NCI-H1694 (cell line): ENCODE measurements around the gene CPNE7.
"Not testable (repeated sequence)": the region's sequence is repeated elsewhere in the genome, so short reads cannot be mapped to it uniquely, and the experiment has no call there.

Experiments
- DNase-seq: peaks from one replicate; lab custom pipeline; 2025; lab: John Stamatoyannopoulos, UW

The CPNE7 gene

GRCh38 chr16:89624777-89625761 lies 49.5 kb downstream of the CPNE7 start:
- DNase-seq: no peak

GRCh38 chr16:89629827-89630610 lies 54.5 kb downstream of the CPNE7 start:
- no peak for DNase-seq

DNA sequence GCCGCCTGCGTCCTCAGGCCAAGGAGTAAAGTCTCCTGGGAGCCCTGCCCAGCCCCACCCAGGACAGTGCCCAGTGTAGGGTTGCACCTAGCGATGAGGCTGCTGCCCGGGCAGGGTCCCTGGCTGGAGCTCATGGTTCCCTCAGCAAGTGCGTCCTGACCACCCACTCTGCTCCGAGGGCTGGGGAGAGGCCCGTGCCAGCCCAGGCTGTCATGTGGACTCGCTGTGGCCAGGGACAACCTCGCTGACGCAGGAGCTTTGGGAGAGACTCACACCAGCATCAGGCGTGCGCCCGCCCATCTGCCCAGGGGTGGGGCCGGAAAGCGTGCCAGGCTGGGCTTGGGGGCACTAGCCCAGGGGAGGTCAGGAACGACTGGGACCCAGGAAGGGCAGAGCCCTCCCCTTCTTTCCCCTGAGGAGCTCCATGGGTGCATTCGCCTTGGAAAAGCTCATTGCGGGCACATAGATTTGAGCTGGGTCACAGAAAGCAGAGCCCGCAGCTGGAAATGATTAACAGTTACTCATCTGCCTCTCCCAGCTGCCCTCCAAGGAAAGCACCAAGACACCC lies 57.6 kb downstream of the CPNE7 start:
- DNase-seq: no peak

DNA sequence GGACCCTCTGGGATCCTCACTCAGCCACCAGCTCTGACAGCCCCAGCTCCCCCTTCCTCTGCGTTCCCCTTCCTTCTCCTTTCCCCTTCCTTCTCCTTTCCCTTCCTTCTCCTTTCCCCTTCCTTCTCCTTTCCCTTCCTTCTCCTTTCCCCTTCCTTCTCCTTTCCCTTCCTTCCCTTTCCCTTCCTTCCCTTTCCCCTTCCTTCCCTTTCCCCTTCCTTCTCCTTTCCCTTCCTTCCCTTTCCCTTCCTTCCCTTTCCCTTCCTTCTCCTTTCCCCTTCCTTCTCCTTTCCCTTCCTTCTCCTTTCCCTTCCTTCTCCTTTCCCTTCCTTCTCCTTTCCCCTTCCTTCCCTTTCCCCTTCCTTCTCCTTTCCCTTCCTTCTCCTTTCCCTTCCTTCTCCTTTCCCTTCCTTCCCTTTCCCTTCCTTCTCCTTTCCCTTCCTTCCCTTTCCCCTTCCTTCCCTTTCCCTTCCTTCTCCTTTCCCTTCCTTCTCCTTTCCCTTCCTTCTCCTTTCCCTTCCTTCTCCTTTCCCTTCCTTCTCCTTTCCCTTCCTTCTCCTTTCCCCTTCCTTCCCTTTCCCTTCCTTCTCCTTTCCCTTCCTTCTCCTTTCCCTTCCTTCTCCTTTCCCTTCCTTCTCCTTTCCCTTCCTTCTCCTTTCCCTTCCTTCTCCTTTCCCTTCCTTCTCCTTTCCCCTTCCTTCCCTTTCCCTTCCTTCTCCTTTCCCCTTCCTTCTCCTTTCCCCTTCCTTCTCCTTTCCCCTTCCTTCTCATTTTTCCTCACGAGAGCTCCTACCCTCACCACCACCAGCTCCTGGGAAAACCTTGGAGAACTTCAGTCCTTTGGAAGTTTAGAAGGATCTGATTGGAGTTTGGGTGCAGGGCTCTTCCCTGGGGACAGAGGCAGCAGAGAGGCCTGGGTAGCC lies 59.2 kb downstream of the CPNE7 start:
- not testable (repeated sequence) for DNase-seq

- DNase-seq: no peak
Measured at GRCh38 chr16:89636663-89637062, 61.1 kb downstream of the CPNE7 start.

DNA sequence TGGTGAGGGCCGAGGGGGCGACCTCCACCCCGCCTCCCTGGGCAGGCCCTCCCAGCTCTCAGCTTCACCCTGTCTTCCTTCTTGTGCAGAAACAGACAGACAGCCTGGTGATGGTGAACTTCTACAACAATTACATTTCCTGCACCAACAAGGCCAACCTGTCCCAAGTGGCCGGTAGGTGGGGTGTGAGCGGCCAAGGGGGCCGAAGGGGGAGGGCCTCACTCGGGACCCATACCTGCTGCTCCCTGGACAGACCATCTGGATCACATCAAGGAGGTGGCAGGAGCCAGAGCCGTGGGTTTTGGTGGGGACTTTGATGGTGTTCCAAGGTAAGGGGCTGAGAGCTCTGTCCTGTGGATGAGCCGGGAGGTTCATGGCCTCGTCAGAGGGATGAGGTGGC lies 61.8 kb downstream of the CPNE7 start:
- no peak for DNase-seq

DNA sequence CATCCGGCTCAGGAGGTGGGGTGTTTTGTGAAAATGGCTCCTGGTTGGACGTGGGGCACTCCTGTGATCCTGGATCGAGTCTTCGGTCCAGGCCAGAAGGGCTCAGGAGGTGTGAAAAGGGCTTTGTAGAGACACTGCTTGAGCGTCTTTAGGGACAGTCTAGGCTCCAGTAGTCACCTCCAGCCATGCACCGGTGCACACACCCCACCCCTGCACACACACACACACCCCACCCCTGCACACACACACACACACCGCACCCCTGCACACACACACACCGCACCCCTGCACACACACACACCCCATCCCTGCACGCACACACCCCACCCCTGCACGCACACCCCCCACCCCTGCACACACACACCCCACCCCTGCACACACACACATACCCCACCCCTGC lies 62.9 kb downstream of the CPNE7 start:
- no peak for DNase-seq

- DNase-seq: no peak
Measured at GRCh38 chr16:89639385-89639784, 63.8 kb downstream of the CPNE7 start.

DNA sequence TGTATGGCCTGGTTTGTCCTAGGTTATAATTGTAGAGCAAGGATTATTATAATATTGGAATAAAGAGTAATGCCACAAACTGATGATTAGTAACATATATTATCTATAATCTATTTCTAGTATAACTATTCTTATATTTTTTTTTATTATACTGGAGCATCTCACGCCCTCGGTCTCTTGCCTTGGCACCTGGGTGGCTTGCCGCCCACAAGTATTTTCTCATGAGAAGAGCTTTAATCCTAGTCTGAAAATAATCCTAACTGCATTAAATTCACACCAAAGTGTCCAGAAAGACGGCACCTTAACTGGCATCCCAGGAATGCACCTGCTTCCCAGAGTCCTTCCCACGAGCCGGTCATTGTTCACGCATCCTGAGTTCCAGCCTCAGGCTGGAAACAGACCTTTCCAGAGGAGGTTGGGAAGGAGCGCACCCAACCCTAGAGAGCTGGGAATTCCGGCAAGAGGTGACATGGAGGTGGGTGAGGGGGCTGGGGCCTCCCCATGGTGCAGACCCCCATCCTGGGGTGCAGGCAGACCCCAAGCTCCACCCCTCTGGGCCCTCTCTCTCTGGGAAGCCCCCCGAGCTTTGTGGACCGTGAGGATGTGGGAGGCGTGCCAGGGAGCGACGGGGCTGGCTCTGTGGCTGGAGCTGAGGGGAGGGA lies 66.0 kb downstream of the CPNE7 start:
- DNase-seq: no peak

GRCh38 chr16:89642574-89642973 lies 67.0 kb downstream of the CPNE7 start:
- DNase-seq: no peak

DNA sequence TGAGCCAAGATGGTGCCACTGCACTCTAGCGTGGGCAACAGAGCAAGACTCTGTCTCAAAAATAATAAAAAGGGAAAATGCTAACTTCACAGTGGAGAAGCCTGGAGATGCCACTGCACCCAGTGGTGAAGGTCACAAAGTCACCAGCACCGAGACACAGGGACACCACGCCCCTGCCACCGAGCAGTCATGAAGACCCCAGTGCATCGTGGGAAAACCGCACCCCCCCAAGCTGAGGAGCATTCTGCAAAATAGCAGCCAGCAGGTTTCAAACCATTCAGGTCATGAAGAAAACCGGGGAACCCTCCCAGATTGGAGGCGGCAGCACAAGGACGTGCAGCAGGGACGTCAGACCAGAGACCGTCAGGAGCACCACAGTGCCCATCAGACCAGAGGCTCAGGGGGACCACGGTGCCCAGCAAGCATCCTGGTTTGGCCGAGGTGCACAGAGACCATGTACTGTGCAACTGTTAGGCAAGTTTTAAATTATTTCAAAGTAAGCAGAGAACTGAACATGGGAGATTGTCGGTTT lies 68.3 kb downstream of the CPNE7 start:
- no peak for DNase-seq

- DNase-seq: no peak
Measured at GRCh38 chr16:89645122-89645521, 69.6 kb downstream of the CPNE7 start.

GRCh38 chr16:89646270-89646669 lies 70.7 kb downstream of the CPNE7 start:
- DNase-seq: no peak
